PC-3 (cell line): ENCODE measurements around the gene KDM4B.

Experiments used
- CTCF ChIP-seq: fragments of 300-600 bp; sonication (generic); conservative IDR thresholded peaks from 2 replicates; pipeline ENCODE4 v1.5.1; 2017; ENCODE audit warnings: antibody characterized with exemption, low read depth, mild to moderate bottlenecking, low read length
- EZH2 ChIP-seq: fragments of 300-600 bp; sonication (generic); IDR thresholded peaks from one replicate; pipeline ENCODE4 v1.6.1; 2017; ENCODE audit warnings: antibody characterized with exemption, mild to moderate bottlenecking, low read length; ENCODE audit not compliant: unreplicated experiment

GRCh38 chr19:5171711-5172110, 202.8 kb downstream of the KDM4B start:
- TF ChIP-seq EZH2 = no peak
- TF ChIP-seq CTCF = no peak
